K562 (cell line): ENCODE results near the gene ERAL1. TPM values are rescaled to one million over a fixed set of nuclear protein-coding genes. Genes with fewer than 3 reads are reported as not detected.
A peak's percentile ranks its signal among the peaks of the same experiment; 100 is the strongest.

Experiments
- ATAC-seq: fragments of 200-7000 bp; cut with Tn5 transposase; 3 replicates; pipeline ENCODE4 v1.9.1; 2020; ENCODE audit warnings: moderate library complexity
- BruUV-seq: library from RNA; stranded (reverse); fragments of 400-500 nt; replicated peaks from 2 replicates; lab custom pipeline; 2021; lab: Mats Ljungman, UMichigan
- CTCF ChIA-PET: fragments of 300-600 bp; formaldehyde crosslinking; extraction: SDS; loops from one replicate; lab custom pipeline; 2021; ENCODE audit warnings: low intra/inter-chr PET ratio; lab: Yijun Ruan, JAX
- POLR2A ChIA-PET: fragments of 300-600, 350-650 bp; sonication (Branson Sonifier 250); formaldehyde crosslinking; extraction: SDS; loops from one replicate; lab custom pipeline; 2021; ENCODE audit warnings: antibody characterized with exemption, inconsistent platforms; lab: Yijun Ruan, JAX
- DNase-seq, 4 experiments: peaks; one replicate each; pipeline versions ENCODE4 v3.0.0 to v3.0.0-alpha.2; 2011 to 2018; ENCODE audit warnings: low spot score in 3 of 4, mixed read lengths in 3 of 4; ENCODE audit errors: extremely low read depth in 1 of 4
- FAIRE-seq: peaks from 2 replicates; lab custom pipeline; 2011; peaks lifted over from hg19 to GRCh38; lab: Jason Lieb, UNC
- H2AFZ ChIP-seq: 2 replicates; pipeline ENCODE4 v1.6.0; 2011; ENCODE audit warnings: low read depth, low read length, control low read depth, inconsistent platforms
- H3K27ac ChIP-seq: fragments of 200-600 bp; 3 replicates; pipeline ENCODE4 v1.8.0; 2011; ENCODE audit warnings: low read depth, mild to moderate bottlenecking, control low read depth, inconsistent platforms, low read length, moderate library complexity, mixed read lengths; ENCODE audit errors: extremely low read depth
- H3K27me3 ChIP-seq, 2 experiments: fragments of 300-600 bp in 1 of 2; 2 replicates in 1 of 2; 3 replicates in 1 of 2; pipeline versions ENCODE4 v1.6.0 to v1.8.0; 2011; ENCODE audit warnings: inconsistent platforms in 2 of 2, low read length in 2 of 2, mild to moderate bottlenecking in 1 of 2, mixed read lengths in 1 of 2, moderate library complexity in 1 of 2; ENCODE audit not compliant: control insufficient read depth in 2 of 2, insufficient read depth in 2 of 2
- H3K36me3 ChIP-seq: fragments of 300-600 bp; 3 replicates; pipeline ENCODE4 v1.8.0; 2011; ENCODE audit warnings: mild to moderate bottlenecking, low read length, inconsistent platforms; ENCODE audit not compliant: control insufficient read depth, insufficient read depth
- H3K4me1 ChIP-seq, 2 experiments: fragments of 200-600 bp in 1 of 2; replicated peaks in 1 of 2; 2 replicates in 1 of 2; 3 replicates in 1 of 2; pipeline versions ENCODE4 v1.5.1 to v1.8.0; 2011; ENCODE audit warnings: inconsistent platforms in 2 of 2, low read length in 2 of 2, mild to moderate bottlenecking in 1 of 2, mixed read lengths in 1 of 2, moderate library complexity in 1 of 2; ENCODE audit not compliant: control insufficient read depth in 2 of 2, insufficient read depth in 2 of 2
- H3K4me2 ChIP-seq: 2 replicates; pipeline ENCODE4 v1.6.1; 2011; ENCODE audit warnings: low read length, control low read depth, inconsistent platforms, mixed read lengths; ENCODE audit not compliant: insufficient read depth
- H3K4me3 ChIP-seq: fragments of 200-600 bp; sonication (generic), shearing (Covaris generic); 2 replicates; pipeline ENCODE4 v1.5.1; 2016; ENCODE audit warnings: control low read depth, inconsistent platforms
- H3K79me2 ChIP-seq: fragments of 200-600 bp; 3 replicates; pipeline ENCODE4 v1.8.0; 2011; ENCODE audit warnings: low read length, inconsistent platforms; ENCODE audit not compliant: control insufficient read depth, insufficient read depth
- H3K9ac ChIP-seq, 2 experiments: 2 replicates each; pipeline versions ENCODE4 v1.6.0 to v1.6.1; 2011; ENCODE audit warnings: low read depth in 2 of 2, low read length in 2 of 2, control low read depth in 1 of 2, inconsistent platforms in 1 of 2, mild to moderate bottlenecking in 1 of 2, mixed read lengths in 1 of 2; ENCODE audit not compliant: insufficient read depth in 1 of 2
- H3K9me1 ChIP-seq: one replicate; pipeline ENCODE4 v1.6.0; 2011; ENCODE audit warnings: inconsistent platforms, mild to moderate bottlenecking, low read length, moderate library complexity; ENCODE audit not compliant: control insufficient read depth, insufficient read depth
- H3K9me3 ChIP-seq: replicated peaks from 2 replicates; pipeline ENCODE4 v1.5.1; 2011; ENCODE audit warnings: low read depth, low read length, inconsistent platforms; ENCODE audit not compliant: control insufficient read depth, insufficient read depth
- H4K20me1 ChIP-seq: replicated peaks from 2 replicates; pipeline ENCODE4 v1.6.1; 2011; ENCODE audit warnings: low read length, inconsistent platforms, mixed read lengths; ENCODE audit not compliant: control insufficient read depth, insufficient read depth
- EGR1 ChIP-seq: fragments of 450-650 bp; conservative IDR thresholded peaks from 2 replicates; pipeline ENCODE4 v1.6.1; 2017; ENCODE audit warnings: mild to moderate bottlenecking
- FOXA3 ChIP-seq, 2 experiments: fragments of 450-650 bp in 1 of 2; sonication (generic) in 1 of 2; formaldehyde crosslinking; IDR thresholded peaks in 1 of 2; conservative IDR thresholded peaks in 1 of 2; 2 replicates each; pipeline versions ENCODE4 v1.4.0 to v1.8.0; 2020 to 2022; ENCODE audit warnings: mild to moderate bottlenecking in 2 of 2, missing genetic modification reagents in 1 of 2
- HNRNPLL ChIP-seq: fragments of 200-400 bp; formaldehyde crosslinking; IDR thresholded peaks from 2 replicates; pipeline ENCODE4 v1.6.1; 2017; ENCODE audit warnings: low read length, low read depth, mild to moderate bottlenecking; ENCODE audit not compliant: poor library complexity, severe bottlenecking
- KLF10 ChIP-seq: fragments of 250-450 bp; sonication (Bioruptor Pico); IDR thresholded peaks from 2 replicates; pipeline ENCODE4 v1.6.1; 2021; ENCODE audit warnings: matching md5 sums
- LEF1 ChIP-seq: fragments of 450-650 bp; IDR thresholded peaks from 2 replicates; pipeline ENCODE4 v1.6.1; 2016; ENCODE audit warnings: mild to moderate bottlenecking
- MLLT1 ChIP-seq, 2 experiments: fragments of 450-650 bp; IDR thresholded peaks; 2 replicates each; pipeline ENCODE4 v1.6.1; 2016
- NFXL1 ChIP-seq: fragments of 450-650 bp; formaldehyde crosslinking; IDR thresholded peaks from 2 replicates; pipeline ENCODE4 v1.4.0; 2021; ENCODE audit warnings: mild to moderate bottlenecking
- PHF21A ChIP-seq: fragments of 450-650 bp; IDR thresholded peaks from 2 replicates; pipeline ENCODE4 v1.6.1; 2017; ENCODE audit warnings: low read depth, borderline replicate concordance
- PYGO2 ChIP-seq: fragments of 450-650 bp; IDR thresholded peaks from 2 replicates; pipeline ENCODE4 v1.6.1; 2016; ENCODE audit warnings: mild to moderate bottlenecking, missing genetic modification characterization, moderate library complexity, missing compliant biosample characterization
- WGBS: fragments of 100-300 bp; shearing (Covaris generic); methylation state at CpG from one replicate; pipeline ENCODE4 v1.1.6; 2016; ENCODE audit warnings: low coverage, mixed read lengths; ENCODE audit not compliant: insufficient coverage; ENCODE audit errors: missing lambda C conversion rate; 5-methylcytosine and 5-hydroxymethylcytosine counted together
- in situ Hi-C: fragments of 300-500 bp; cut with MboI; formaldehyde crosslinking; loops from 4 replicates; pipeline ENCODE4 v1.15.0; 2018; ENCODE audit warnings: inconsistent platforms, mixed read lengths
- intact Hi-C: fragments of 100-400 bp; cut with micrococcal nuclease; formaldehyde crosslinking; loops from 2 replicates; pipeline ENCODE4 v1.14.2; 2022
- polyA plus RNA-seq, 8 experiments: library from polyadenylated mRNA; depleted of rRNA in 4 of 8; stranded (reverse) in 5 of 8; unstranded in 3 of 8; fragments of >200 nt; fragmentation: Nextera tagmentation in 2 of 8; fragmentation: Illumina TruSeq in 1 of 8; extraction: Ambion mirVana in 2 of 8; extraction: Trizol in 1 of 8; gene quantifications; 2 replicates each; pipeline versions ENCODE4 v1.2.1 to v1.2.3, GENCODE V29; 2011 to 2014; ENCODE audit warnings: inconsistent platforms in 1 of 8, missing spikeins in 1 of 8
- total RNA-seq, 7 experiments: library from RNA; depleted of rRNA in 6 of 7; stranded (reverse); fragments of >200 nt in 6 of 7; fragmentation: Illumina TruSeq in 2 of 7; extraction: Trizol in 2 of 7; gene quantifications; 2 replicates each; pipeline versions ENCODE4 v1.2.1 to v1.2.3, GENCODE V29; 2011 to 2021; ENCODE audit warnings: low replicate concordance in 1 of 7

Gene ERAL1
- total and polyA plus RNA-seq, 9 of the 15 experiments (the other 6 are each of a cell fraction or from before 2014, with no cell fraction given): 37.5 to 351 (median 106) TPM

- peaks cover 8% of the 10 kb centered on the region for H3K36me3 ChIP-seq
- DNase-seq (peak in 1 of 4 experiments; percentile 11), FAIRE-seq (peak; percentile 19), ATAC-seq (no peak)
- peak overlapping the region; percentile 44; the same call in 1 of the 3 replicates for H3K27ac ChIP-seq
- peaks cover 43% of the 10 kb centered on the region for H3K79me2 ChIP-seq
- no TSS peak for BruUV-seq
- intact Hi-C loops: loop anchor here (10.0 kb wide), 1 partner anchor 199 kb away; the partner anchor contains the start of gene BLTP2
- H4K20me1 ChIP-seq: no peaks in the 10 kb centered on the region
- H3K9me1 ChIP-seq: no peaks in the 10 kb centered on the region
- ChIA-PET CTCF (no interaction called here), POLR2A (interaction anchor here (0.6 to 3.5 kb wide), 5 partner anchors 15 to 790 kb away, joined by 3 to 10 read pairs (median 4); partner anchors contain the start of gene RPL23A)
- H3K9ac ChIP-seq: peak overlapping the region; percentile 0 to 5; a peak in 1 of 4 replicates
- H3K27me3 ChIP-seq: no peaks in the 10 kb centered on the region
- H3K4me3 ChIP-seq: no peak overlapping the region
- H3K4me1 ChIP-seq: peaks cover 17 to 34% of the 10 kb centered on the region in 2 experiments
- H2AFZ ChIP-seq: no peak overlapping the region
- in situ Hi-C loops: no loop called here
- no peak overlapping the region for H3K4me2 ChIP-seq
- WGBS: 80% methylated on average over 6 of the region's 6 CpGs
- TF ChIP-seq PHF21A: no peak
- no peak for TF ChIP-seq FOXA3 (CRISPR knock-in tag; conservative IDR thresholded peaks at IDR 0.05 in 1 of 2, IDR thresholded peaks at IDR 0.05 in 1 of 2)
- no peak for TF ChIP-seq LEF1
- no peak for TF ChIP-seq NFXL1
- no peak for TF ChIP-seq MLLT1 (IDR thresholded peaks at IDR 0.05)
- no peak for TF ChIP-seq PYGO2 (tag)
- TF ChIP-seq HNRNPLL: no peak
- no peak for TF ChIP-seq KLF10 (CRISPR knock-in tag)
- TF ChIP-seq EGR1: no peak
- H3K9me3 ChIP-seq: 0 out of 2 replicates have a peak, but pooled peaks cover 2% of the 10 kb centered on the region
Measured at GRCh38 chr17:28843816-28844148, 11.0 kb upstream of the ERAL1 start.
